ENCODE data around the gene CAMLG.

DNA sequence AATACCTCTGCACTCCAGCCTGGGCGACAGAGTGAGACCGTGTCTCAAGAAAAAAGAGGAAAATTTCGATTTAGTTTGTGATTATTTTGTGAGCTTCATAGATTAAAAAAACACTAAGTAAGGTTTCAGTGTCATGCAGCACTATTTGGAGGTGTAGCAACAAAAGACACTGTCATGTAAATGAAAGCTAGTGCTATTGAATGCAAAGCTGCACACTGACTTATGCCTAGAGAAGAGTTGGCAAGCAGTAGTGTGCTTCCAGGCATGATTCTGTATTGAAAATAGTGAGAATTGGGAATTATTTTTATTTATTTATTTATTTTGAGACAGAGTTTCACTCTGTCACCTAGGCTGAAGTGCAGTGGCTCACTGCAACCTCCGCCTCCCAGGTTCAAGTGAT, 54.8 kb downstream of the CAMLG start:
- TF ChIP-seq, protein P1, sequence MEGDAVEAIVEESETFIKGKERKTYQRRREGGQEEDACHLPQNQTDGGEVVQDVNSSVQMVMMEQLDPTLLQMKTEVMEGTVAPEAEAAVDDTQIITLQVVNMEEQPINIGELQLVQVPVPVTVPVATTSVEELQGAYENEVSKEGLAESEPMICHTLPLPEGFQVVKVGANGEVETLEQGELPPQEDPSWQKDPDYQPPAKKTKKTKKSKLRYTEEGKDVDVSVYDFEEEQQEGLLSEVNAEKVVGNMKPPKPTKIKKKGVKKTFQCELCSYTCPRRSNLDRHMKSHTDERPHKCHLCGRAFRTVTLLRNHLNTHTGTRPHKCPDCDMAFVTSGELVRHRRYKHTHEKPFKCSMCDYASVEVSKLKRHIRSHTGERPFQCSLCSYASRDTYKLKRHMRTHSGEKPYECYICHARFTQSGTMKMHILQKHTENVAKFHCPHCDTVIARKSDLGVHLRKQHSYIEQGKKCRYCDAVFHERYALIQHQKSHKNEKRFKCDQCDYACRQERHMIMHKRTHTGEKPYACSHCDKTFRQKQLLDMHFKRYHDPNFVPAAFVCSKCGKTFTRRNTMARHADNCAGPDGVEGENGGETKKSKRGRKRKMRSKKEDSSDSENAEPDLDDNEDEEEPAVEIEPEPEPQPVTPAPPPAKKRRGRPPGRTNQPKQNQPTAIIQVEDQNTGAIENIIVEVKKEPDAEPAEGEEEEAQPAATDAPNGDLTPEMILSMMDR (IDR thresholded peaks at IDR 0.05): no peak
- no peak for TF ChIP-seq POLR2A (IDR thresholded peaks at IDR 0.05)
